Measurements from ENCODE around the gene PLXNC1.

Gene PLXNC1

GRCh38 chr12:94157981-94158411, 9.6 kb downstream of the PLXNC1 start:
- DNase-seq (ENCODE audit: low read depth in 2 of 2) = no peak

GRCh38 chr12:94158666-94159065, 10.3 kb downstream of the PLXNC1 start:
- DNase-seq (ENCODE audit: low read depth in 2 of 2) = no peak

GRCh38 chr12:94162108-94162507, 13.7 kb downstream of the PLXNC1 start:
- no peak for DNase-seq (ENCODE audit: low read depth in 2 of 2)

- no peak for DNase-seq (ENCODE audit: low read depth in 2 of 2)
These were observed 15.5 kb downstream of the PLXNC1 start for GRCh38 chr12:94163850-94164249.

GRCh38 chr12:94165138-94165537, 16.8 kb downstream of the PLXNC1 start:
- DNase-seq (ENCODE audit: low read depth in 2 of 2) = no peak

GRCh38 chr12:94165670-94166364, 17.4 kb downstream of the PLXNC1 start:
- DNase-seq (ENCODE audit: low read depth in 2 of 2) = no peak

GRCh38 chr12:94167071-94167755, 18.8 kb downstream of the PLXNC1 start:
- no peak for DNase-seq (ENCODE audit: low read depth in 2 of 2)

GRCh38 chr12:94167756-94168416, 19.5 kb downstream of the PLXNC1 start:
- no peak for DNase-seq (ENCODE audit: low read depth in 2 of 2)

GRCh38 chr12:94169495-94169894, 21.1 kb downstream of the PLXNC1 start:
- DNase-seq (ENCODE audit: low read depth in 2 of 2) = no peak

- DNase-seq (ENCODE audit: low read depth in 2 of 2) = no peak
These were observed 21.8 kb downstream of the PLXNC1 start for GRCh38 chr12:94169966-94170689.

- DNase-seq (ENCODE audit: low read depth in 2 of 2) = no peak
These were observed 22.6 kb downstream of the PLXNC1 start for GRCh38 chr12:94170690-94171594.

GRCh38 chr12:94171595-94171930, 23.2 kb downstream of the PLXNC1 start:
- DNase-seq (ENCODE audit: low read depth in 2 of 2) = no peak

- DNase-seq (ENCODE audit: low read depth in 2 of 2) = no peak
These were observed 23.7 kb downstream of the PLXNC1 start for GRCh38 chr12:94172031-94172430.

GRCh38 chr12:94172973-94173372, 24.6 kb downstream of the PLXNC1 start:
- peak; percentile 94 for DNase-seq (ENCODE audit: low read depth in 2 of 2)

GRCh38 chr12:94173660-94174265, 25.4 kb downstream of the PLXNC1 start:
- DNase-seq (ENCODE audit: low read depth in 2 of 2) = no peak

- no peak for DNase-seq (ENCODE audit: low read depth in 2 of 2)
These were observed 26.2 kb downstream of the PLXNC1 start for GRCh38 chr12:94174576-94174975.

- no peak for DNase-seq (ENCODE audit: low read depth in 2 of 2)
These were observed 27.6 kb downstream of the PLXNC1 start for GRCh38 chr12:94175763-94176668.

- DNase-seq (ENCODE audit: low read depth in 2 of 2) = no peak
These were observed 29.7 kb downstream of the PLXNC1 start for GRCh38 chr12:94178054-94178453.

- no peak for DNase-seq (ENCODE audit: low read depth in 2 of 2)
These were observed 30.5 kb downstream of the PLXNC1 start for GRCh38 chr12:94178882-94179281.

- no peak for DNase-seq (ENCODE audit: low read depth in 2 of 2)
These were observed 31.3 kb downstream of the PLXNC1 start for GRCh38 chr12:94179723-94180122.

Data from fibroblast of skin of left biceps (primary cell).